Measurements from ENCODE around the gene YIPF1.

GRCh38 chr1:53847980-53848379 lies 41.6 kb downstream of the YIPF1 start:
- TF ChIP-seq CTCF (IDR thresholded peaks at IDR 0.05) = no peak
- TF ChIP-seq POLR2A (IDR thresholded peaks at IDR 0.05) = no peak

All from tibial nerve (tissue), 3 donors.